ENCODE measurements around the gene ACTR8.

ACTR8 gene

DNA sequence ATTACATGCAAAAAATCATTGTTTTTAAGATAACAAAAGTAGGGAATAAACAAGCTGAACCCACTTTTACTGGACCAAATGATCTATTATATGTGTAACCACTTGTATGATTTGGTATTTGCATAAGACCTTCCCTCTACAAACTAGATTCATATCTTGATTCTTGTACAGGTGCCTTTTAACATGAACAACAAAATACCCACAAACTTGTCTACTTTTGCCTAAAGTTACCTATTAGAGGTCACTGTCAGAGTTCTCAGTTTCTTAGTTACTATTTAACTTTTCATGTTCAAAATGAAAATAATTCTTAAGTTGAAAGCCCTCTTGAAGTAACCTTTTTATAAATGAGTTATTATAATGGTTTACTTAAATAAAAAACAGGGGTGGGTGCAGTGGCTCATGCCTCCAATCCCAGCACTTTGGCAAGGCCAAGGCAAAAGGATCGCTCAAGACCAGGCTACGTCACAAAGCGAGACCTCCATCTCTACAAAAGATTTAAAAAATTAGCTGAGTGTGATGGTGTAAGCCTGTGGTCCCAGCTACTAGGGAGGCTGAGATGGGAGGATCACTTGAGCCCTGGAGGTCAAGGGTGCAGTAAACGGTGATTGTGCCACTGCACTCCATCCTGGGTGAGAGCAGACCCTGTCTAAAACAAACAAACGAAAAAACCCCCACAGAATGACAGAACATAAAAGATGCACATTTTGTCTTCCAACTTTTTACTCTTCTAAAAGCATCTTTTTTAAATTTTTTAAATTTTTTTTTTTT lies 16.0 kb downstream of the ACTR8 start:
- no peak for DNase-seq (ENCODE audit: low read depth in 1 of 2, low spot score in 1 of 2)

DNA sequence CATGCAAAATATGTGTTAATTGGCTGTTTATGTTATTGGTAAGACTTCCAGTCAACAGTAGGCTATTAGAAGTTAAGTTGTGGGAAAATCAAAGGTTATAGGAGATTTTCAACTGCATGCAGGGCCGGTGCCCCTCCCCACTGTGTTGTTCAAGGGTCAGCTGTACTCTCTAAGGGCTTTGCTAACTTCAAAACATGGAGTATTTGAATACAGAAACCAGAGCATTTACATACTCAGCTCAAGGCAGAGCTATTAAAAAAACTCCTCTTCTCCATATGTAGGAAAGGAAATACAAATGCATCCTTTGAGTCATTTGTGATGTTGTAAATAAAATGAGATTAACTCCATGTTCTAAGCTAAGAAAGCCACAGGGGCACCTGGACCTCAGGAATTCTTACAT lies 18.8 kb downstream of the ACTR8 start:
- no peak for DNase-seq (ENCODE audit: low read depth in 1 of 2, low spot score in 1 of 2)

DNA sequence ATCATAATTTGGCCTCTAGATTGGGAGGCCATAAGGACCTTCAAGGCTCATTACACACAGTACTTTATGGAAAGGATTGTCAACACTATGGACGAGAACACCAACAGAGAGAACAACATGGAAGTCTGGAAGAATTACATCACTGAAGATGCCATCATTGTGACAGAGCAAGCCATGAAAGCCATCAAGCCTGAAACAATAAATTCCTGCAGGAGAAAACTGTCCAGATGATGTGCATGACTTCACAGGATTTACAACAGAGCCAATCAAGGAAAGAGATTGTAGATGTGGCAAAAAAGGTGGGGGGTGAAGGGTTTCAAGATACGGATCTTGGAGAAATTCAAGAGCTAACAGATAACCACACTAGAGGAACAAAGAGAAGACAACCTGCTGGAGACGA lies 19.7 kb downstream of the ACTR8 start:
- DNase-seq (ENCODE audit: low read depth in 1 of 2, low spot score in 1 of 2) = no peak

DNA sequence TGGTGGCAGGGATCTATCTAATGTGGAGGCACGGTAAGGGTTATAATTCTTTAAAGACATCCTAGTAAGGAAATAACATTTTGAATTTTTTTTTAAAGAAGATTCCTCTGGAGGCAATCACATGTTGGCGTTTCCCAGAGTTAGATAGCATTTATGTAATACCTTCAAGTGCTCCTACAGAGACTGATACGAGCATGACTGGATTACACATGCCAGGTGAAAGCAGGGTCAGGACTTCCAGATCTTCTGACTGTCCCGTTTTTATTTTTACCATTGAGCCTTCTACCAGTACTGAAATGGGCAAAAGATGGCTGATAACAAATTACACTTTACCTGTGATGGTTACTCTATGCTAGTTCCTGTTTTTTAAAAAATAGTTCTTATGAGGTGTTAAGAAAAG lies 21.8 kb downstream of the ACTR8 start:
- DNase-seq (ENCODE audit: low read depth in 1 of 2, low spot score in 1 of 2) = no peak

DNA sequence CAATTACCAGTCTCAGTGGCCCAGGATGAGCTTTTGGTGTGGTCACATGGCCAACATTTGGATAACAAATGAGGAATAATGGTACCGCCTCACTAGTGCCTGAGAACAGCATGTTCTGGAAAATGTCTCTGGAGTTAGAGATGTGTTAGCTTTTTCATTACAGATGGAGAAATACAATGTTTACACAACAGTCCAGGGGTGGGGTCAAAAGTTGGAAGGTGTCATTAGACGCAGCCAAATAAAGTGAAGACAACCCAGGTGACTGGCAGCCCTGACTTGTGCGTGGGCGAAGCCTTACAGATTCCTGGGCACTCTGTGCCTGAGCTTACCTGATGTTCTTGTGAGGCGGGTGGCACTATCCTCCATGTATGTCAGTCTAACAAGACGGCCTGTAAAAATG lies 22.8 kb downstream of the ACTR8 start:
- no peak for DNase-seq (ENCODE audit: low read depth in 1 of 2, low spot score in 1 of 2)

DNA sequence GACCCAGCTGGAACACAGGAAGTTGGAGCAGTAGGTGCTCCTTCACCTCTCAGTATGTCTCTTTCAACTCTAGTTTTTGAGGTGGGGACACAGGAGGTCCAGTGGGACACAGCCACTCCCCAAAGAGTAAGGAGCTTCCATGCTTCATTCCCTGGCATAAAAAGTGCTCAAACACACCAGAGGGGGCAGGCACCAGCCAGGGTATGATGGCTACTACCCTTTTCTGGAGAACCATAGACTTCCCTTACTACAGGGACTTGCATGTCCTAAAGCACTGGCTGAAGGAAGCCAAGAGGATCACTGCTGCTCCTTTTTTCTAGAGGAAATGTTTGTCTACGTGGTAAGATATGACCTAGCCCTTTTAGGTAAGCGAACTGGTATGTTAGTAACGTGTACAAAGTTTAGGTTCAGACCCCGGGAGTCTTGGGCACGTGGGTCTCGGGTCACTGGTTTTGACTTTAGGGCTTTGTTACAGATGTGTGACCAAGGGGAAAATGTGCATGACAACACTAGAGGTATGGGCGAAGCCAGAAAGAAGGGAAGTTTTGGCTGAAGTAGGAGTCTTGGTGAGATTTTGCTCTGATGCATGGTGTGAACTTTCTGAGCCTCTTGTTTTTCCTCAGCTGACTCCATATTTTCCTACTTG lies 23.7 kb downstream of the ACTR8 start:
- no peak for DNase-seq (ENCODE audit: low read depth in 1 of 2, low spot score in 1 of 2)

DNA sequence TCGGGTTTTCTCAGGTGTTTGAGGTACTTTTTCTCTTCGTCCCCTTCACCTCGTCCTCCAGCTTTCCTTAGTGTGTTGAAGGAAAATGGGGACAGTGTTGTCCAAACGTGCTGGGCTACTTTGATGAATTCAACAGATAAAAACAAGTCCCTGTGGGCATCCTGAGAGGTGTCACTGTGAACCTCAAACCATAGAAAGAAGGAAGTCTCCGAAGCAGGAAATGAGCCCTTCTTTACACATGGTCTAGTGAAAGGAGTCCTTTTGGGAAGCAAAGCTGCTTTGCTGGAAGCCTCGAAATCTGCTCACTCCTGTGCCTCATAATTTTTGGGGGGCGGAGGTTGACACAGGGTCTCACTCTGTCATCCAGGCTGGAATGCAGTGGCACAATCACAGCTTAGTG lies 25.0 kb downstream of the ACTR8 start:
- DNase-seq (ENCODE audit: low read depth in 1 of 2, low spot score in 1 of 2) = no peak

DNA sequence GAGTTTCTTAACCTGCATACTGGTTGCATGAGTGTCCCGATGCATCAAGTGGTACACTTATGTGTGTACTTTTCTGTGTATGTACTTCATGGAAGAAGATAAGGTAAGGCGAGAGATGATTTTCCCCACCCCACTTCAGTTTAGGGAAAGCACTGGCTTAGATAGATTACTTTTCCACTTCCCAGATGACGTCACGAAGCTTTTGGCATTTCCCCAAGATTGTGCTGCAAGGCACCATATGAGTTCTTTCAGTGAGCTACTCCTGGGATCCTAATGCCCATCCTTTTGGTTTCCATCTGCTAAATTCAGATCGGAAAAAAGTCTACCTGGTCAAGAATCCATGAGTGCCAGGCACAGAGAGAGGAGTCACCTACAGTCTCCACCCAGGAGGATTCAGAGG lies 31.1 kb downstream of the ACTR8 start:
- no peak for DNase-seq (ENCODE audit: low read depth in 1 of 2, low spot score in 1 of 2)

DNA sequence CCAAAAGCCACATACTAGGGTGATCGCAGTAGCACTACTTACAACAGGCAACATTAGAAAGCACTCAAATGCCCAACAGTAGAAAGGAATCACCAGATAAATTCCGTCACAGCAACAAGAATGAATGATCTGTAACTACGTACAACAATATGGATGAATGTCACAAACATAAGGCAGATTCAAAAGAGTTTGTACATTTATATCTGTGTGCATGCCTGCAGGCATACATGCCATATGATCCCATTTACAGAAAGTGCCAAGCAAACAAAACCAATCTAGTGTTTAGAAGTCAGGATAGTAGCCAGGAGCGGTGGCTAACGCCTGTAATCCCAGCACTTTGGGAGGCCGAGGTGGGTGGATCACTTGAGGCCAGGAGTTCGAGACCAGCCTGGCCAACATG lies 32.0 kb downstream of the ACTR8 start:
- no peak for DNase-seq (ENCODE audit: low read depth in 1 of 2, low spot score in 1 of 2)

DNA sequence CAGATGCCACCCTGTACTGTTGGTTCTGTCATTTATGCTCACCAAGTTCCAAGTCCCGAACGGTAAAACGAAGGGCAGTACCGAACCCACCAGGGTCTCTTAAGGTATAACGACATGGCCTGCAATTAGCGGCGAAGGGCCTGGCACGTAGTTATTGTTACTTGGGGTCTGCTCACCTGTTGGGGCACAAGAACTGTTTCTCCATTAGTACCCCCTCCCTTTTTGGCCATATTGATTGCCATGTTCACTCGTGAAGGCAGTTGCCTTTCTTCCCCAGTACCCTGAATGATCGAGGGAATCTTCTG lies 35.1 kb downstream of the ACTR8 start:
- no peak for DNase-seq (ENCODE audit: low read depth in 1 of 2, low spot score in 1 of 2)

DNA sequence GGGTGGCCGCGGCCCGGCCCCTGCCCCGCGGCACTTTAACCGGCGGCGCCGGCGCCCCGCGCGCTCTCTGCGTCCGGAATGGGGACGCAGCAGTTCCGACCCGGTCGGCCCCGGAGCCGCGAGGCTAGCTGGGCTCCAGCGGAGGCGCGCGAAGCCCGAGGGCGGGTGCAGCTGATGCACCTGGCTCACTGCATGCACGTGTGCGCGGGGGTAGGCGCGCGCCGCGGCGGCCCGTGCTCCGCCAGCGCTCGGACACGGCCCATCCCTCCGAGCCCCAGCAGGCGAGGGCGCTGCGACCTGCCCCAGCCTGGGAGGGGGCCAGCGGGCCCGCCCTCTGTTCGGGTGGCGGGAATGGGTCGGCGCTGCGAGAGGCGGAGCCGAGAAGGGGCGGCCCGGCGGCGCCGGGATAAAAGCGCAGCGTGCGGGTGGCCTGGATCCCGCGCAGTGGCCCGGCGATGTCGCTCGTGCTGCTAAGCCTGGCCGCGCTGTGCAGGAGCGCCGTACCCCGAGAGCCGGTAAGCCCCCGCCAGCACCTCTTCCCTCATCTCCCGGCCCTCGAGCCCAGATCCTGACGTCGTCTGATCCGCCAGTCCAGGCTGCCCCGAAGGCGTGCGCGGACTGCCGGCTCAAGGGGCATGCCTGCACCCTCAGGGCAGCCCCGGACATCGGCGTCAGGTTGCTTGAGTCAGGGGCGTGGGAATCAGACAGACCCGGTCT lies 35.7 kb downstream of the ACTR8 start, which contains the start of the genes CHDH and IL17RB:
Gene CHDH, minus strand, starts transcription at position 286 of the 717 bp plus-strand sequence. CDS start 22,411 bp downstream, outside the sequence.
Gene IL17RB, plus strand, starts transcription at position 435 of the 717 bp plus-strand sequence. Its CDS starts 21 bp downstream, at position 456.
- no peak for DNase-seq (ENCODE audit: low read depth in 1 of 2, low spot score in 1 of 2)

DNA sequence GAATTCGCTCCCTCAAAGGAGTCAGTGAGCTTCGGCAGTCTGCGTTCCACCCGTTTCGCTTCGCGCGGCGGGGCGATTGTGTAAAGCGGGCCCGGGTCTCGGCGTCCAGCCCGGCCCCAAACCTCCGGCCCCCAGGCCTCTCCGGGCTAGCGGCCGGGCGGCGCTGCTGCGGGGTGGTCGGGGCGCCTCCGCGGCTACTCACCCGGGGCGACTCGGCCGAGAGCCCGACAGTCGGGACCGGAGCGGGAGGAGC lies 36.1 kb downstream of the ACTR8 start:
- no peak for DNase-seq (ENCODE audit: low read depth in 1 of 2, low spot score in 1 of 2)

DNA sequence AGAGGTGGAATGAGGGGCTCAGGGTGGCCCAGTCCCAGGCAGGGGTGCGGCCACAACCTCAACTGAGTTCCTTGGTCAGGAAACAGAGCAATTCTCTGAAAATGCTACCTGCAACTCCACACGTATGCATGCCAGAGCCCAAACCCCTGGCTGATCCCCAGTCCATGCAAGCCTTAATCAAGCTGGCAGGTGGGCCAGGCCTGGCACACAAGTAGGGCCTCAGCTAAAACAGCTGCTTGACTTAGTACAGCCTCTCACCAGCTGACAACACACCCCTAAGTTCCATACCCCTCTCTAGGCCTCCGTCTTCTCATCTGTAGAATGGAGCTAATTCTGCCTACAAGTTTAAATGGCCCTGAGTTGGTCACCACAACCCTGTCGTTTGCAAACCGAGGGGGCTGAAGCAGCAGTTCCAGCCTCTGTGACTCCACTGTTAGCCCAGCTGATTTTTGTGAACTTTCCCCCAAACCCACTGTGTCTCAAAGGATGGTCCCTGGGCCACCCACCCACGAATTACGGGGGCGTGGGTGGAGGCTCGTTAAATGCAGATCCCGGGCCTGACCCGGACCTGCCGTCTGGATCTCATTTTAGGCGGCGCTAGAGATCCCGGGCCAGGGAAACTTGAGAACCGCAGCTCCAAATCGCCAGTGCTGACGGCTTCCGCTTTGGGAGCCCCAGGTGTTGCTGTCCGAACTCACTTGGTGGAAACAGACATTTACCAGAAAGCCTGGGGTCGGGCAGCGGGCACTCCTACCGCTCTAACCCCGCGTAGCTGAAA lies 36.7 kb downstream of the ACTR8 start:
- no peak for DNase-seq (ENCODE audit: low read depth in 1 of 2, low spot score in 1 of 2)

DNA sequence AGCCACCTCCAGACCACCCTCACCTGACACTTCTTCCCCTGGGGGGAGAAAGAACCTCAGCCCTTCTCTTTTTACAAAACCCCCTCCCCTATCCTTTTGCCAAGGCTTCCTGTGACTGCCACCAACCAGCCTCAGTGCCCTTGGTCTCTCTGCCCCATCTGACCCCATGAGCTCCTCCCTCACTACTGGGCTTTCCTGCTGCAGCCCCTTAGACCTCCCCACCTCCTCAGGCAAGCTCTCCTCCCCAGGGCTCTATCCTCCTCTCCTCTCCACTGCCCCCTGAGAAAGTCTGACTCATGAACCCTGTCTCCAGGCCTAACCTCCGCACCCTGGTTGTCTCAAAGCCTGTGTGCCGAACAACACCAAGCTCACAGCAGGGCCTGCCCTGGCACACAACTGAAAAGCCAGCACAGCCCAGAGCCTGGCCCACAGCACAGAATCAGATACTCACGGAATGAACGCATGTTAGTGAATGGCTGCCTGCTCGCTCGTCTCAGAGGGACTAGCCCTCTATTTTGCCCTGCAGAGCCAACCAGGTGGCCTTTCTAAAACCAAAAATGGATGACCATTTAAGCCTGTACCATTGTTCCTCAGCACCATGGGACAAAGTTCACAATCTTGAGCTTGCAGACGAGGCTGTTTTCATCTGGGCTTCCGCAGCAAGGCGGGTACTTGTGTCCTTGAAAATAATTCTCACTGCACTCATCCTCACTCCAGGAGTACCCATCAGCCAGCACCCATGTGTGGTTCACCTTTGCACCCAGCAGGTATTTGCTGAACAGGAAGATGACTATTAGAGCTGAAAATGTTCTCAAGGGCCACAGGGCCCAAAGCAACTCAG lies 37.5 kb downstream of the ACTR8 start:
- DNase-seq (ENCODE audit: low read depth in 1 of 2, low spot score in 1 of 2) = no peak

DNA sequence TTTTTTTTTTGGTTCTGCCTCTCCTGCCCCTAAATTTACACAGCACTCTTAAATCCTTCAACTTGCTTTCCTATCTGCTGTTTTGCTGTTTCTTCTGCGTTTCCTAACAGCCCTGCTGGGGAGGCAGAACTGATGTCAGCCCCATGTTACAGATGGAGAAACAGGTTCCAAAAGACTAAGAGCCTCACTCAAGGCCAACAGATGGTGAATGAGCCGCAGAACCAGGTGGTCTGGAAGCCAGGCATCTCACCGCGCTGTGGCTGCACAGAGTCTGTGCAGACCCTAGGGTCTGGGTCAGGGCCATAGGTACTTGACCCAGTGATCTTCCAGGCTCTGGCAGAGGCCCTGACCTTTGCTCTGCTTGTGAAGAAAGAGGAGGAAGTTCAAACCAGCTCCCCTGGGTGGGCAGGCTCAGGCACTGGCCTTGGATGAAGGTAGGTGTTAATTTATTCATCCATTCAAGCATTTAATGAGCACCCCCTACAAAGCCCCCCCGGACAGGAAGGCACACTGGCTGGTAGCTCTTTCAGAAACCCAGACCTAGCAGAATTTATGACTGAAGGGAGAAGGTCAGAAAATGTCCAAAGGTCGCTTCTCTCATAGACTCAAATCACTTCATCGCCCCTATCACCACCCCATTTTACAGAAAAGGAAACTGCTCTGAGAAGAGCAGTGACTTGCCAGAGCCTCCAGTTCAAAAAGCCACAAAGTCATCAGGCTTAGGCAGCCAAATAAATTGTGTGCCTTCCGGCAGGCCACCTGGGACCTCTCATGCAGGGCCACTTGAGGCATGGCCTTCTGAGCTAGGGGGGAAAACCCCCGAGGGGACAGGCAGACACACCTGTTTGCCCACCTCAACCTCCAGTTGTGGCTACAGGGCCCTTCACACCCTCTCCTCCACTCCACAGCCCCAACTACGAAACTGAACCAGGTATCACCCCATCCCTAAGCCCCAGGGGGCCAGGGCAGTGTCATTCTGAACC lies 38.5 kb downstream of the ACTR8 start:
- DNase-seq (ENCODE audit: low read depth in 1 of 2, low spot score in 1 of 2) = no peak

DNA sequence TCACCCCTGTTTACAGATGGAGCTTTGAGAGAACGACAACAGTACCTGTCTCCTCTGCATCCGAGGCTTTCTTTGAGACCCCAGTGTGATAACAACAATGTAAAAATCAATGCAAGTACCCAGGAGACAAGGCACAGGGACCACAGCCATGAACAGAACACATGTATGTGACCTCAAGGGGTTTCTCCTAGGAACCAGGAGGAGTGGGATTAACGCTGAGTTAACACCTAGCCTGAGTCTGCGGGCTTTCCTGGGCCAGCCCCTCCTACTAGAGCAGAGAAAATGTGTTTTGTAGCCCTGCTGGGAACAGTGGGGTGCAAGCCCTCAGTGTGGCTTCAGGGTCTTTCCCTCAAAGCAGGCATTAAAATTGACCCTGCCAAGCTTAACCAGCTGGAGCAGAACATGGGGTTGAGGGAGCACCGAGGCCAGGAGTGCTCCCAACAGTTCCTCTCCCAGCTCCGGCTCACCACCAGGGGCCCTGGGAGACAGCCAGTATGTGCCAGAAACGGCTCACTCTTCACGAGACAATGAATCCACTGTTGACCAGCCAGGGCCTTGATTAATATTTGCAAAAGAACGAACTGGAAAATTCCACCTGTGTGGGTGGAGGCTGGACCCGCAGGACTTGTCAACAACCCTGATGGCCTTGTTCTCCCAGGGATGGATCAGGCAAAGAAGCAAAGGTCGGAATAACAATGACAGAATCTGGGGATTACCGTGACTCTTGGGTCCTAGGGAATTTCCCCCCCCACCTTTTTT lies 39.3 kb downstream of the ACTR8 start:
- no peak for DNase-seq (ENCODE audit: low read depth in 1 of 2, low spot score in 1 of 2)

DNA sequence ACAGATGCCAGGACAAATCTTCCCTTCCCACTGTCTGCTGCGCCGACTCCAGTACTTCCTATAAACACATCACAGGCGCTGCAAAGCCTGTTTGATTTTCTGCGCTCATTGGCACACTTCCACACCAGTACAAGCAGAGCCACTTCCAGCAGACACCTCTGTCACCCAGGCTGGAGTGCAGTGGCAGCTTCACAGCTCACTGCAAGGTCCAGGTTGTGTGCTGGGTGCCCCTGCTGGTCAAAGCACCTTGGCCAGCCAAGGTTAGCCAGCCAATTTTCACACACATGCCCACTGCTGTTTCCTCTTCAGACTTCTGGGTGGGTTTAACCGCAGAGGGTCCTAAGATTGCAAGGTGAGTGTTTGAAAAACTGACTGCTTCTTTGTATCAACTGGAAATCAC lies 40.7 kb downstream of the ACTR8 start:
- DNase-seq (ENCODE audit: low read depth in 1 of 2, low spot score in 1 of 2) = no peak

DNA sequence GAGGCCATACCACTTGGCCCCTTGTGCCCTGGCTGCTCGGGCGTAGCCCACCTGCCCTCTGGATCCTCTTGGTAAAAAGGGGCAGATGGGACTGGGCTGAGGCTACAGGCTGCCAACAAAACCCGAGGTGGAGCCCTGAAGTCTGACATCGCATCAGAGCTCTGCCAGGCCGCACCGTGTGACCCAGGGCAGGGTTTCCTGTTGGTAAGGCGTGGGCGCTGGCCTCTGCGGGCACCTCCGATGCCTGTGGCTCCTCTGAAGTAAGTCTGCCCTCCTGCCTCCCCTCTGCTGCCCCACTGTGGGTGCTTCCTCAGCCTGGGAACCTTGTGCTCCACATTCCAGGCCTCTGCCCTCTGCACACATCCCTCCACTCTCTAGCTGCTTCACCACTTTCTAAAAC lies 44.6 kb downstream of the ACTR8 start:
- DNase-seq (ENCODE audit: low read depth in 1 of 2, low spot score in 1 of 2) = no peak

All from activated T-helper 1 cell treated with anti-CD3 and anti-CD28 coated beads, Interleukin-2, amount 50 U/mL, for 16 hours (primary cell).